ENCODE data around the gene PDE4C. TPM values are rescaled to one million over a fixed set of nuclear protein-coding genes. Genes with fewer than 3 reads are reported as not detected.

PDE4C gene
- total RNA-seq, 1 experiment from 2014 or later = 0.36 TPM

DNA sequence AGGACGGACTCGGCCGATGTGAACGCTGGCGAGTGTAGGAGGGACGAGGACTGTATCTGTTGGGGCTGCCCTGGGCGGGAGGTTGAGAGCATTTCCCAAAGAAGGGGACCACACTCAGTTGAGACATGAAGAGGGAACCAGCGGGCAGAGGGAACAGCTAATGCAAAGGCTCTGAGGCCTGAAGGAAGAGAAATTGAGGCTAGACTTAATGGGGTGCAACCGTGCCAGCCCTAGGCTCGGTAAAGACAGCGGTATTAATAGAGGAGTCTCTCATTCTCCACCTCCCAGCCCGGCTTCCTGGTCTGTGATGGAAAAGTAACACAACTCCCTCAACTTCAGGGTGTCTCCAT is 32.1 kb downstream of the PDE4C start:
- no peak for TF ChIP-seq CTCF (IDR thresholded peaks at IDR 0.05; ENCODE audit: insufficient read depth in 1 of 2, low read depth in 1 of 2, low read length in 1 of 2, severe bottlenecking in 1 of 2, unreplicated experiment in 1 of 2)
- H3K4me1 Mint-ChIP-seq (ENCODE audit: low read depth, unreplicated experiment) = no peaks in the 10 kb centered on the region
- ChIA-PET CTCF (interaction anchor here (1.1 kb wide), 1 partner anchor 81 kb away, joined by 4 read pairs; no protein-coding TSS in a partner anchor), POLR2A (no interaction called here)
- H3K27ac Mint-ChIP-seq (ENCODE audit: unreplicated experiment) = peak overlapping the region; percentile 69
- H3K27me3 Mint-ChIP-seq (ENCODE audit: insufficient read depth, unreplicated experiment) = no peaks in the 10 kb centered on the region
- H3K4me3 ChIP-seq (ENCODE audit: low read depth, low read length) = peak overlapping the region; percentile 77
- intact Hi-C loops (cut with micrococcal nuclease; ENCODE audit: unreplicated experiment) = no loop called here
- H3K9me3 ChIP-seq = no peaks in the 10 kb centered on the region
- no peaks in the 10 kb centered on the region for H3K27me3 ChIP-seq (replicated peaks; ENCODE audit: control insufficient read depth, insufficient read depth, low read length)
- H3K4me3 Mint-ChIP-seq (ENCODE audit: unreplicated experiment) = peak overlapping the region; percentile 76
- H3K36me3 ChIP-seq (ENCODE audit: control insufficient read depth, insufficient read depth, low read length) = no peaks in the 10 kb centered on the region; the same call in 1 of the 2 replicates
- H3K9me3 Mint-ChIP-seq (ENCODE audit: unreplicated experiment) = no peaks in the 10 kb centered on the region
- peaks cover 19% of the 10 kb centered on the region for H3K36me3 Mint-ChIP-seq (ENCODE audit: insufficient read depth, unreplicated experiment)
- TSS peak; percentile 62 for BruUV-seq (replicated peaks)
- DNase-seq = no peak
- H3K4me1 ChIP-seq = peaks cover 4% of the 10 kb centered on the region; the same call in 1 of the 2 replicates

GRCh38 chr19:18193388-18194180 is 32.7 kb downstream of the PDE4C start:
- BruUV-seq (replicated peaks) = no TSS peak
- Mint-ChIP-seq H3K9me3 (ENCODE audit: unreplicated experiment) (no peaks in the 10 kb centered on the region), H3K36me3 (ENCODE audit: insufficient read depth, unreplicated experiment) (peaks cover 19% of the 10 kb centered on the region), H3K27me3 (ENCODE audit: insufficient read depth, unreplicated experiment) (no peaks in the 10 kb centered on the region), H3K4me3 (ENCODE audit: unreplicated experiment) (peak overlapping the region; percentile 76), H3K4me1 (ENCODE audit: low read depth, unreplicated experiment) (no peaks in the 10 kb centered on the region), H3K27ac (ENCODE audit: unreplicated experiment) (peak overlapping the region; percentile 69)
- peak overlapping the region; percentile 77 for H3K4me3 ChIP-seq (ENCODE audit: low read depth, low read length)
- intact Hi-C loops (cut with micrococcal nuclease; ENCODE audit: unreplicated experiment) = loop anchor here (1.0 to 2.0 kb wide), 2 partner anchors 31 to 135 kb away; no protein-coding TSS in a partner anchor
- DNase-seq = no peak
- no peaks in the 10 kb centered on the region; the same call in 1 of the 2 replicates for H3K36me3 ChIP-seq (ENCODE audit: control insufficient read depth, insufficient read depth, low read length)
- peaks cover 4% of the 10 kb centered on the region; the same call in 1 of the 2 replicates for H3K4me1 ChIP-seq
- no peak for TF ChIP-seq CTCF (IDR thresholded peaks at IDR 0.05; ENCODE audit: insufficient read depth in 1 of 2, low read depth in 1 of 2, low read length in 1 of 2, severe bottlenecking in 1 of 2, unreplicated experiment in 1 of 2)
- no peaks in the 10 kb centered on the region for H3K27me3 ChIP-seq (replicated peaks; ENCODE audit: control insufficient read depth, insufficient read depth, low read length)
- CTCF ChIA-PET = interaction anchor here (0.6 to 2.2 kb wide), 12 partner anchors 11 to 192 kb away, joined by 3 to 16 read pairs (median 4); partner anchors contain the start of genes GDF15 and RAB3A
- POLR2A ChIA-PET = interaction anchor here (0.6 to 2.2 kb wide), 8 partner anchors 9 to 192 kb away, joined by 3 to 15 read pairs (median 4); partner anchors contain the start of genes GDF15, JUND and RAB3A
- no peaks in the 10 kb centered on the region for H3K9me3 ChIP-seq

DNA sequence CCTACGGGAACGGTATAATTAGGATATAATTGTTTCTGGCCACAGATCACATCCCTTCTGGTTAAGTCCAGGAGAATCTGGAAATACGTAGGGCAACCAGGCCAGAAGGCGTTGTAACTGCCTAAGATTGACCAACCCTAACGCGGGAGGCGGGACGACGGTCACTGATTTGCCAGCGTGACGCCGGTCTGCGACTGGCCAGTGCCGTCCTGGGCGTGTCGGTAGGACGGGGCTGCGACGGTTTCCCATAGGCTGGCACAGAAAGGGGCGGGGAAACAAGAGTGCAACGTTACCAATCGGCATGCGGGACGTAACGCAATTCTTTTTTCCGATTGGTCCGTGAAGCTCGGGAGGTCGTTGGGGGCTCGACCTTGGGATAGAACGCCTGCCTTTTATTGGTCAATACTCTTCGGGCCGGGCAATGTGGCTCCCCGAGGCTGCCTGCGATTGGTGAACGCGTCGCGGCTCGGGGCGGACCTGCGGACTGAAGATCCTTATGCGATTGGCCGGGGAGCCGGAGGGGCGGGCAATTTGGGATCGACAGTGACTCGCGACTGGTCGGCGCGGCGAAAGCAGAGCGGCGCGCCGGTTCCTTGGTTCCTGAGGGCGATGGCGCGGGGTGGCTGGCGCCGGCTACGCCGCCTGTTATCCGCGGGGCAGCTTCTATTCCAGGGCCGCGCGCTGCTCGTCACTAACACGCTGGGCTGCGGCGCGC is 33.4 kb downstream of the PDE4C start, which contains the start of gene MPV17L2:
TSS of gene MPV17L2 (plus strand) at position 546 of the 715 bp plus-strand sequence. CDS start at position 610, 64 bp downstream.
- Histone ChIP-seq H3K9me3 (no peaks in the 10 kb centered on the region), H3K4me3 (ENCODE audit: low read depth, low read length) (peak within 1 kb of the TSS; percentile 77), H3K4me1 (peaks cover 4% of the 10 kb centered on the region; the same call in 1 of the 2 replicates), H3K27me3 (replicated peaks; ENCODE audit: control insufficient read depth, insufficient read depth, low read length) (no peaks in the 10 kb centered on the region), H3K36me3 (ENCODE audit: control insufficient read depth, insufficient read depth, low read length) (no peaks in the 10 kb centered on the region; the same call in 1 of the 2 replicates)
- Mint-ChIP-seq H3K4me3 (ENCODE audit: unreplicated experiment) (peak within 1 kb of the TSS; percentile 76), H3K27me3 (ENCODE audit: insufficient read depth, unreplicated experiment) (no peaks in the 10 kb centered on the region), H3K27ac (ENCODE audit: unreplicated experiment) (peak within 1 kb of the TSS; percentile 69), H3K4me1 (ENCODE audit: low read depth, unreplicated experiment) (no peaks in the 10 kb centered on the region), H3K36me3 (ENCODE audit: insufficient read depth, unreplicated experiment) (peaks cover 19% of the 10 kb centered on the region), H3K9me3 (ENCODE audit: unreplicated experiment) (no peaks in the 10 kb centered on the region)
- peak; percentile 98 to 99 for DNase-seq
- CTCF ChIA-PET = interaction anchor here (0.6 to 2.2 kb wide), 13 partner anchors 11 to 193 kb away, joined by 3 to 16 read pairs (median 4); partner anchors contain the start of genes GDF15 and RAB3A
- POLR2A ChIA-PET = interaction anchor here (0.6 to 2.2 kb wide), 11 partner anchors 9 to 726 kb away, joined by 3 to 15 read pairs (median 4); partner anchors contain the start of genes COPE, DDX49, GDF15 and JUND
- BruUV-seq (replicated peaks) = no TSS peak
- no peak for TF ChIP-seq CTCF (IDR thresholded peaks at IDR 0.05; ENCODE audit: insufficient read depth in 1 of 2, low read depth in 1 of 2, low read length in 1 of 2, severe bottlenecking in 1 of 2, unreplicated experiment in 1 of 2)
- intact Hi-C loops (cut with micrococcal nuclease; ENCODE audit: unreplicated experiment) = loop anchor here (1.0 to 2.0 kb wide), 3 partner anchors 11 to 136 kb away; partner anchors contain the start of gene RAB3A
